ENCODE measurements around the gene CDC45. TPM values are rescaled to one million over a fixed set of nuclear protein-coding genes. Genes with fewer than 3 reads are reported as not detected.

Gene CDC45
- total RNA-seq, 2 experiments from 2014 or later: 94.8 to 104 TPM

DNA sequence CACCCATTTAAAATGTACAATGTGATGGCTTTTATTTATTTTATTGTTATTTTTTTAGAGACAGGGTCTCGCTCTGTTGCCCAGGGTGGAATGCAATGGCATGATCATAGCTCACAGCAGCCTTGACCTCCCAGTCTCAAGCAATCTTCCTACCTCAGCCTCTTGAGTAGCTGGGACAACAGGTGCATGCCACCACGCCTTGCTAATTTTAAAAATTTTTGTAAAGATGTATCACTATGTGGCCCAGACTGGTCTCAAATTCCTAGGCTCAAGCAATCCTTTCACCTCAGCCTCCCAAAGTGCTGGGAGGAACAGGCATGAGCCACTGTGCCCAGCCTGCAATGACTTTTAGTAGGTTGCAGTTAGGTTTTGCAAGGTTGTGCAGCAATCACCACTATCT lies 30.2 kb downstream of the CDC45 start:
- H3K27ac Mint-ChIP-seq: no peak overlapping the region
- H3K4me3 Mint-ChIP-seq: no peak overlapping the region
- CTCF ChIA-PET: no interaction called here
- no peaks in the 10 kb centered on the region for H3K27me3 Mint-ChIP-seq
- ATAC-seq (no peak), DNase-seq (no peak)
- H3K4me1 Mint-ChIP-seq: peaks cover 15% of the 10 kb centered on the region
- H3K9me3 Mint-ChIP-seq (ENCODE audit: low read depth): no peaks in the 10 kb centered on the region
- H3K36me3 Mint-ChIP-seq: peaks cover 47% of the 10 kb centered on the region

GRCh38 chr22:19510919-19511341 lies 31.2 kb downstream of the CDC45 start:
- H3K36me3 Mint-ChIP-seq: peaks cover 49% of the 10 kb centered on the region
- CTCF ChIA-PET: no interaction called here
- no peak overlapping the region for H3K4me3 Mint-ChIP-seq
- DNase-seq (no peak), ATAC-seq (no peak)
- peaks cover 5% of the 10 kb centered on the region for H3K4me1 Mint-ChIP-seq
- H3K9me3 Mint-ChIP-seq (ENCODE audit: low read depth): no peaks in the 10 kb centered on the region
- no peak overlapping the region for H3K27ac Mint-ChIP-seq
- no peaks in the 10 kb centered on the region for H3K27me3 Mint-ChIP-seq

GRCh38 chr22:19513823-19514222 lies 34.1 kb downstream of the CDC45 start:
- Mint-ChIP-seq H3K27ac (no peak overlapping the region), H3K36me3 (peaks cover 48% of the 10 kb centered on the region), H3K4me1 (no peaks in the 10 kb centered on the region), H3K4me3 (no peak overlapping the region), H3K27me3 (no peaks in the 10 kb centered on the region), H3K9me3 (ENCODE audit: low read depth) (no peaks in the 10 kb centered on the region)
- DNase-seq: no peak
- ATAC-seq: no peak
- CTCF ChIA-PET: interaction anchor here (1.1 kb wide), 1 partner anchor 116 kb away, joined by 3 read pairs; no protein-coding TSS in a partner anchor

DNA sequence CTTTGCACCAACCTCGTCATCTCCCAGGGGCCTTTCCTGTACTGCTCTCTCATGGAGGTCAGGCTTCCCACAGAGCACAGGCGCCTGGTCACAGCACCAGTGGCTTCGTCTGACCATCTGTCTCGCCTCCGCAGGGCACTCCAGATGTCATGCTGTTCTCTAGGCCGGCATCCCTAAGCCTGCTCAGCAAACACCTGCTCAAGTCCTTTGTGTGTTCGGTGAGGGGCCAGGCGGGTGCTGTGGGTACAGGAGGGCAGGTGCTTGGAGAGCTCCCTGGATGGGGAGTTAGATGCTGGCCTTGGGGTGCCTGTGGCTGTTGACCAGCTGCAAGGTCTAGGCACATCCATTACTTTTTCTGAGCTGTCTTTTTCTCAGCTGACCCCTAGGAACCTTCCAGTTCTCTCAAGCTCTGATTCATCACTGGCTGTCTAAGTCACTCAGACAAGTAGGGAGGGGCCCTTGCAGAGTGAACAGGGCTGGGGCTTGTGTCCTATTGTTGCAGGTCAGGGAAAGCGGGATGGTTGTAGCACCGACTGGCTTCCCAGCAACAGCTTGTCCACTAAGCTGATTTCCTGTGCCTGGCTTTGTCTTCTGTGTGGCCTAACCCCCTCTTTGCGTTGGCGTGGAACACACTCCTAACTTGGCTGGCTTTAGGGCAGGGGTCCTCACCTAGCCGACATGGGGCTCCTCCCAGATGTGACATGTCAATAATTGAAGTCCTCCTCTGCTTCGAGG lies 35.3 kb downstream of the CDC45 start:
- CTCF ChIA-PET: no interaction called here
- Mint-ChIP-seq H3K27me3 (no peaks in the 10 kb centered on the region), H3K4me3 (no peak overlapping the region), H3K4me1 (no peaks in the 10 kb centered on the region), H3K27ac (no peak overlapping the region), H3K36me3 (peaks cover 46% of the 10 kb centered on the region), H3K9me3 (ENCODE audit: low read depth) (no peaks in the 10 kb centered on the region)
- DNase-seq: no peak
- ATAC-seq: no peak

- Mint-ChIP-seq H3K4me1 (no peaks in the 10 kb centered on the region), H3K9me3 (ENCODE audit: low read depth) (no peaks in the 10 kb centered on the region), H3K36me3 (peaks cover 47% of the 10 kb centered on the region), H3K27ac (no peak overlapping the region), H3K4me3 (no peak overlapping the region), H3K27me3 (no peaks in the 10 kb centered on the region)
- no peak for ATAC-seq
- no peak for DNase-seq
- CTCF ChIA-PET: no interaction called here
Observed at GRCh38 chr22:19515654-19516377, 36.1 kb downstream of the CDC45 start.

DNA sequence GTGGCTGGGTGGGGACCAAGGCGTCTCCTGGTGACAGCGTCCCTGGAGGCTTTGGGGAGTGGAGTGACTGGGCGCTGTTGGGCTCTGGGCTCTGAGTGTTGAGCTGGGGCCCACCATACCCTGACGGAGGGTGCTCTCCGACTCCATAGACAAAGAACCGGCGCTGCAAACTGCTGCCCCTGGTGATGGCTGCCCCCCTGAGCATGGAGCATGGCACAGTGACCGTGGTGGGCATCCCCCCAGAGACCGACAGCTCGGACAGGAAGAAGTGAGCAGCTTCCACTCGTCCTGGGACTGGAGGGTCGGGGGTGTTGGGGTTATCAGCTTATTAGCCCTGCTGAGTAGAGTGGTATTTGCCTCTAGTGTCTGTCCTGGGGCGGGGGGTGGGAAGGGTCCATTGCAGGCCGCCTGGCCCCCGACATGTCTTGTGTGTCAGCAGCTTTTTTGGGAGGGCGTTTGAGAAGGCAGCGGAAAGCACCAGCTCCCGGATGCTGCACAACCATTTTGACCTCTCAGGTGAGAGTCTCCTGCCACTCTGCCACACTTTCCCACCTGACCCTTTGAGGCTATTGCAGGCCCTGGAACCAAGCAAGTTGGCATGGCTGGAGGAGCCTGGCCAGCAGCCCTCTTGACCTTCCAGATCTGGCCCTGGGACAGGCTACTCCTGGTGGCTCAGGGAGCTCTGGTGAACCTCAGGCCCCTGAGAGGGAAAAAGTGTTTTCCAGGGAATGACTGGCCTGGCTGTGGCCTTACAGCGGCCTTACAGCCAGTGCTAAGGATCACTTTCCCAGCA lies 36.9 kb downstream of the CDC45 start:
- CTCF ChIA-PET: interaction anchor here (1.1 kb wide), 1 partner anchor 113 kb away, joined by 3 read pairs; no protein-coding TSS in a partner anchor
- H3K4me1 Mint-ChIP-seq: no peaks in the 10 kb centered on the region
- no peak overlapping the region for H3K4me3 Mint-ChIP-seq
- no peak overlapping the region for H3K27ac Mint-ChIP-seq
- no peaks in the 10 kb centered on the region for H3K9me3 Mint-ChIP-seq (ENCODE audit: low read depth)
- no peaks in the 10 kb centered on the region for H3K27me3 Mint-ChIP-seq
- H3K36me3 Mint-ChIP-seq: peaks cover 44% of the 10 kb centered on the region
- DNase-seq: no peak
- ATAC-seq: no peak

DNA sequence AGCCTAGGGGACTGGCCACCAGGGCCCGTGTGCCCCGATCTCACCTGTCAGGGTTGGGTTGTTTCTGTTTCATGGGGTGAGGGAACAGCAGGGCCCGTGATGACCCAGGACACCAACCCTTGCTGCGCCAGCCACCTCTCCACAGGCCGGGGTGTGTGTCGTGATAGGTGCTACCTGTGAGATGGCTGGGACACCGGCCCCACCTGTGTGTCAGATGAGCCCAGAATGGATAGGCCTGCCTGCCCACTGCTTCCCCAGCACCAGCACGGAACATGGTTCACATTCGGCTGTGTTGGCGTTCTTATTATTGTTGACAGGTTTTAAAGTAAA lies 37.4 kb downstream of the CDC45 start:
- H3K9me3 Mint-ChIP-seq (ENCODE audit: low read depth): no peaks in the 10 kb centered on the region
- H3K36me3 Mint-ChIP-seq: peaks cover 42% of the 10 kb centered on the region
- no peak overlapping the region for H3K4me3 Mint-ChIP-seq
- DNase-seq (no peak), ATAC-seq (no peak)
- CTCF ChIA-PET: interaction anchor here (1.1 kb wide), 1 partner anchor 113 kb away, joined by 3 read pairs; no protein-coding TSS in a partner anchor
- H3K27me3 Mint-ChIP-seq: no peaks in the 10 kb centered on the region
- H3K4me1 Mint-ChIP-seq: no peaks in the 10 kb centered on the region
- H3K27ac Mint-ChIP-seq: no peak overlapping the region

GRCh38 chr22:19517919-19518611 lies 38.3 kb downstream of the CDC45 start:
- DNase-seq: no peak
- CTCF ChIA-PET: no interaction called here
- H3K9me3 Mint-ChIP-seq (ENCODE audit: low read depth): no peaks in the 10 kb centered on the region
- no peak for ATAC-seq
- peaks cover 33% of the 10 kb centered on the region for H3K36me3 Mint-ChIP-seq
- H3K4me3 Mint-ChIP-seq: no peak overlapping the region
- peaks cover 6% of the 10 kb centered on the region for H3K27me3 Mint-ChIP-seq
- peaks cover 3% of the 10 kb centered on the region for H3K4me1 Mint-ChIP-seq
- H3K27ac Mint-ChIP-seq: no peak overlapping the region

GRCh38 chr22:19518635-19519034 lies 38.9 kb downstream of the CDC45 start:
- H3K9me3 Mint-ChIP-seq (ENCODE audit: low read depth): no peaks in the 10 kb centered on the region
- H3K27ac Mint-ChIP-seq: no peak overlapping the region
- H3K27me3 Mint-ChIP-seq: peaks cover 11% of the 10 kb centered on the region
- ATAC-seq: no peak
- no peak for DNase-seq
- H3K4me1 Mint-ChIP-seq: peaks cover 6% of the 10 kb centered on the region
- peaks cover 28% of the 10 kb centered on the region for H3K36me3 Mint-ChIP-seq
- CTCF ChIA-PET: no interaction called here
- H3K4me3 Mint-ChIP-seq: no peak overlapping the region

GRCh38 chr22:19519041-19519926 lies 39.6 kb downstream of the CDC45 start:
- CTCF ChIA-PET: no interaction called here

GRCh38 chr22:19520007-19520406 lies 40.3 kb downstream of the CDC45 start:
- Mint-ChIP-seq H3K36me3 (peaks cover 17% of the 10 kb centered on the region), H3K4me1 (peaks cover 13% of the 10 kb centered on the region), H3K27ac (no peak overlapping the region), H3K4me3 (no peak overlapping the region), H3K9me3 (ENCODE audit: low read depth) (no peaks in the 10 kb centered on the region), H3K27me3 (peaks cover 21% of the 10 kb centered on the region)
- DNase-seq: no peak
- no peak for ATAC-seq
- CTCF ChIA-PET: no interaction called here

More at GRCh38 chr22:19519041-19519926, 39.6 kb downstream of the CDC45 start:
- peaks cover 9% of the 10 kb centered on the region for H3K4me1 Mint-ChIP-seq
- peaks cover 23% of the 10 kb centered on the region for H3K36me3 Mint-ChIP-seq
- no peaks in the 10 kb centered on the region for H3K9me3 Mint-ChIP-seq (ENCODE audit: low read depth)
- no peak overlapping the region for H3K27ac Mint-ChIP-seq
- DNase-seq: no peak
- no peak for ATAC-seq
- no peak overlapping the region for H3K4me3 Mint-ChIP-seq
- peaks cover 15% of the 10 kb centered on the region for H3K27me3 Mint-ChIP-seq

DNA sequence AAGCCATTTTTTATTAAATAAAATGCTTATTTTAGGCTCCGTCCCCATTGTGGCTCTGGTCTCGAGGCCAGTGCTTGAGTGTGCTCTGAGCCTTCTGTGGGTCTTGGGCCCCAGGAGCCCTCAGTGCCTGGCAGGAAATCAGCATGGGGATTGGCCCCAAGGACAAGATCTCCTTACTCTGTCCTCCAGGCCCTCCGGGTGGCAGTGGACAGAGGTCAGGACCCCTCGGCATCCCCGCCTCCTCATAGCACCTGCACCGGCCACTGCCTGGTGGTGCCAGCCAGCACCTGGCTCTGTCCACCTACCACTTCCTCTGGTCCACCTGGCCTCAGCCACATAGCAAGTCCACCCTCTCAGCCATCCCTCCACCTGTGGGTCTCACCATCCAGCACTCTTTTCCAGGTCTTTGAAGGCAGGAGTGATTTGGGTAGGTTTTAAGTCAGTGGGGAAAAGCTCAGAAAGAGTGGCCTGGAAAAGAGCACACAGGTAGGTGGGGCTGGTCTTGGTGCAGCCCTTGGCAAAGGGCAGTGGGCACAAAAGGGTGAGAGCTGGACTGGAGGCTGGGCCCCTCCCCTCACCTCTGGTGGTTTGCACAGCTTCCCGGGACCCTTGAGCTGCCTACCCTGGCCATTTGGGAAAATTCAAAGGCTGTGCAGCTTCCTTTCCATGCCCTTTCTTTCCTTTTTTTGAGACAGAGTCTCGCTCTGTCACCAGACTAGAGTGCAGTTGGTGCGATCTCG lies 41.0 kb downstream of the CDC45 start:
- Mint-ChIP-seq H3K36me3 (peaks cover 14% of the 10 kb centered on the region), H3K27me3 (peaks cover 26% of the 10 kb centered on the region), H3K9me3 (ENCODE audit: low read depth) (no peaks in the 10 kb centered on the region), H3K4me1 (peaks cover 13% of the 10 kb centered on the region), H3K4me3 (no peak overlapping the region), H3K27ac (no peak overlapping the region)
- CTCF ChIA-PET: no interaction called here
- DNase-seq (no peak), ATAC-seq (no peak)
